ENCODE results near the gene APOC4. TPM values are rescaled to one million over a fixed set of nuclear protein-coding genes. Genes with fewer than 3 reads are reported as not detected.

The APOC4 gene
- total RNA-seq, 1 experiment from 2014 or later, result not detected

DNA sequence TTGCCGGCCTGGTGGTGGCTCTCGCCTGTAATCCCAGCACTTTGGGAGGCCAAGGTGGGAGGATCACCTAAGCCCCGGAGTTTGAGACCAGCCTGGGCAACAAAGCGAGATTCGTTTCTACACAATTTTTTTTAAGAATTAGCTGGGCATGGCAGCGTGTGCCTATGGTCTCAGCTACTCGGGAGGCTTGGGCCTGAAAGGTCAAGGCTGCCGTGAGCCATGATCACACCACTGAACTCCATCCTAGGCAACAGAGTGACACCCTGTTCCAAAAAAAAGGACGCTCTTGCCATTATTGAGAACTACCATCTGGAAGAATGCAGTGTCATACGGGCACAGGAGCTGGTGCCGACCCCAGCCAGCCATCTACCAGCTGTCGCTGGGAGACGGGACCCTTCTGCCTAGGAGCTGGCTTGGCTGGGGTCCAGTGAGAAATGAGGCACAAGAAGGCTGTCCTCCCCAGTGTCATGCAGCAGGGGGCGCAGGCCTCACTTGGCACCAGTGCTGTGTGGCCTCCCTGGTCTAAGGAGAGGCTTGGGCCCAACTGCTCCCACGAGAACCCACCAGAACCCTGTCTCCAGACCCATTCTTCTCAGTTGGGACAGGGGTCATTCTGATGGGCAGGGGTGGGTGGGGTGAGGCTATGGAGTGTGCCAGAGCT is 47.0 kb downstream of the APOC4 start:
- WGBS (ENCODE audit: extremely low coverage, insufficient read length, low lambda C conversion rate), result no CpG with 5 or more reads among the region's 15 CpGs
- no peak overlapping the region for H2BK15ac ChIP-seq (ENCODE audit: low read depth, low read length)
- H3K4me2 ChIP-seq (ENCODE audit: insufficient read depth, insufficient read length, low read length), result no peak overlapping the region
- Mint-ChIP-seq H3K4me3 (no peak overlapping the region), H3K36me3 (ENCODE audit: insufficient read depth in 1 of 3, low read depth in 3 of 3) (peaks cover 15 to 61% (median 57%) of the 10 kb centered on the region in 3 experiments; a peak in 6 of 7 replicates), H3K4me1 (no peaks in the 10 kb centered on the region), H3K9me3 (no peaks in the 10 kb centered on the region), H3K27me3 (ENCODE audit: low read depth) (no peaks in the 10 kb centered on the region), H3K27ac (no peak overlapping the region)
- no peak overlapping the region for H4K8ac ChIP-seq (replicated peaks; ENCODE audit: insufficient read length, low read depth, low read length)
- H3K23ac ChIP-seq (ENCODE audit: insufficient read length, low read depth, low read length), result no peak overlapping the region
- H2BK120ac ChIP-seq (ENCODE audit: low read depth, low read length, poor library complexity, severe bottlenecking), result no peak overlapping the region
- H2AK5ac ChIP-seq (ENCODE audit: insufficient read length, low read length), result no peak overlapping the region
- H3K23me2 ChIP-seq (ENCODE audit: insufficient read length, low read depth, low read length, poor library complexity, severe bottlenecking), result no peaks in the 10 kb centered on the region
- H4K20me1 ChIP-seq (ENCODE audit: control insufficient read depth, insufficient read depth, insufficient read length), result no peaks in the 10 kb centered on the region
- no peak overlapping the region for H3K14ac ChIP-seq (ENCODE audit: insufficient read depth, low read length)
- no peaks in the 10 kb centered on the region for H3K27me3 ChIP-seq (ENCODE audit: insufficient read depth, low read length)
- no peak overlapping the region for H4K91ac ChIP-seq (ENCODE audit: insufficient read length, low read depth, low read length)
- no peak overlapping the region for H2BK12ac ChIP-seq (ENCODE audit: insufficient read length, low read depth, low read length)
- no peak overlapping the region for H3K18ac ChIP-seq (ENCODE audit: insufficient read length, low read depth, low read length)
- H2BK5ac ChIP-seq (ENCODE audit: insufficient read length, low read length), result no peak overlapping the region
- H3K4me1 ChIP-seq (ENCODE audit: insufficient read depth, low read length), result no peaks in the 10 kb centered on the region
- H3K56ac ChIP-seq (ENCODE audit: insufficient read length, low read depth, low read length), result no peak overlapping the region
- TF ChIP-seq, protein P1, sequence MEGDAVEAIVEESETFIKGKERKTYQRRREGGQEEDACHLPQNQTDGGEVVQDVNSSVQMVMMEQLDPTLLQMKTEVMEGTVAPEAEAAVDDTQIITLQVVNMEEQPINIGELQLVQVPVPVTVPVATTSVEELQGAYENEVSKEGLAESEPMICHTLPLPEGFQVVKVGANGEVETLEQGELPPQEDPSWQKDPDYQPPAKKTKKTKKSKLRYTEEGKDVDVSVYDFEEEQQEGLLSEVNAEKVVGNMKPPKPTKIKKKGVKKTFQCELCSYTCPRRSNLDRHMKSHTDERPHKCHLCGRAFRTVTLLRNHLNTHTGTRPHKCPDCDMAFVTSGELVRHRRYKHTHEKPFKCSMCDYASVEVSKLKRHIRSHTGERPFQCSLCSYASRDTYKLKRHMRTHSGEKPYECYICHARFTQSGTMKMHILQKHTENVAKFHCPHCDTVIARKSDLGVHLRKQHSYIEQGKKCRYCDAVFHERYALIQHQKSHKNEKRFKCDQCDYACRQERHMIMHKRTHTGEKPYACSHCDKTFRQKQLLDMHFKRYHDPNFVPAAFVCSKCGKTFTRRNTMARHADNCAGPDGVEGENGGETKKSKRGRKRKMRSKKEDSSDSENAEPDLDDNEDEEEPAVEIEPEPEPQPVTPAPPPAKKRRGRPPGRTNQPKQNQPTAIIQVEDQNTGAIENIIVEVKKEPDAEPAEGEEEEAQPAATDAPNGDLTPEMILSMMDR (conservative IDR thresholded peaks at IDR 0.05), result peak; percentile 74
- H2AFZ ChIP-seq (ENCODE audit: low read length), result no peak overlapping the region
- H3K27ac ChIP-seq (ENCODE audit: insufficient read length, low read depth, low read length), result no peak overlapping the region
- H3T11ph ChIP-seq (ENCODE audit: low read length), result no peak overlapping the region
- peak; percentile 79 for DNase-seq
- H3K79me2 ChIP-seq (ENCODE audit: insufficient read depth, low read length), result no peaks in the 10 kb centered on the region
- no peaks in the 10 kb centered on the region for H3K9me3 ChIP-seq (ENCODE audit: control insufficient read depth, low read depth, low read length)
- no peak overlapping the region for H2BK20ac ChIP-seq (ENCODE audit: low read depth, low read length, poor library complexity, severe bottlenecking)
- H4K5ac ChIP-seq (ENCODE audit: insufficient read length, low read depth, low read length), result no peak overlapping the region
- no peak overlapping the region for H3K9ac ChIP-seq (ENCODE audit: extremely low read depth, insufficient read length, low read length)
- no peak overlapping the region for H3K4ac ChIP-seq (ENCODE audit: low read depth, low read length)
- no peaks in the 10 kb centered on the region for H3K79me1 ChIP-seq (ENCODE audit: insufficient read depth, low read depth, low read length, poor library complexity, severe bottlenecking)

All from H9 (cell line).